Adipocyte (in vitro differentiated cells): ENCODE data around the gene LAMTOR4.
"Not testable (repeated sequence)": the region's sequence is repeated elsewhere in the genome, so short reads cannot be mapped to it uniquely, and the experiment has no call there.

ENCODE experiments used
- DNase-seq: peaks from one replicate; pipeline ENCODE4 v3.0.0-alpha.2; 2015; ENCODE audit warnings: low read depth
- H3K27me3 ChIP-seq: replicated peaks from 2 replicates; pipeline ENCODE4 v1.7.0; 2013; ENCODE audit warnings: mild to moderate bottlenecking, low read length, moderate library complexity; ENCODE audit not compliant: control insufficient read depth, insufficient read depth
- H3K36me3 ChIP-seq: 2 replicates; pipeline ENCODE4 v1.7.0; 2013; ENCODE audit warnings: low read length, mild to moderate bottlenecking, moderate library complexity; ENCODE audit not compliant: control insufficient read depth, insufficient read depth, severe bottlenecking
- H3K4me1 ChIP-seq: 2 replicates; pipeline ENCODE4 v1.7.0; 2013; ENCODE audit warnings: mild to moderate bottlenecking, low read length, moderate library complexity; ENCODE audit not compliant: control insufficient read depth, insufficient read depth
- H3K4me3 ChIP-seq: 2 replicates; pipeline ENCODE4 v1.7.0; 2013; ENCODE audit warnings: mild to moderate bottlenecking, low read length, moderate library complexity
- H3K9ac ChIP-seq: 2 replicates; pipeline ENCODE4 v1.7.0; 2013; ENCODE audit warnings: mild to moderate bottlenecking, low read length, moderate library complexity
- H3K9me3 ChIP-seq: 2 replicates; pipeline ENCODE4 v1.7.0; 2013; ENCODE audit warnings: mild to moderate bottlenecking, low read length, moderate library complexity; ENCODE audit not compliant: control insufficient read depth

LAMTOR4 gene

GRCh38 chr7:100126239-100126930 is 22.3 kb upstream of the LAMTOR4 start:
- Histone ChIP-seq H3K9ac (peak overlapping the region; percentile 98), H3K9me3 (no peaks in the 10 kb centered on the region), H3K4me1 (peaks cover 15% of the 10 kb centered on the region), H3K27me3 (no peaks in the 10 kb centered on the region), H3K4me3 (peak overlapping the region; percentile 98), H3K36me3 (peaks cover 4% of the 10 kb centered on the region)
- DNase-seq, result no peak

GRCh38 chr7:100126931-100127865 is 21.5 kb upstream of the LAMTOR4 start, which contains the start of gene MBLAC1:
Gene MBLAC1, plus strand, starts transcription at chr7:100126967. Its CDS starts 429 bp downstream, at chr7:100127396.
- Histone ChIP-seq H3K9me3 (no peaks in the 10 kb centered on the region), H3K4me3 (peak within 1 kb of the TSS; percentile 98), H3K36me3 (peaks cover 4% of the 10 kb centered on the region), H3K4me1 (peaks cover 15% of the 10 kb centered on the region), H3K27me3 (no peaks in the 10 kb centered on the region), H3K9ac (peak within 1 kb of the TSS; percentile 98)
- peak; percentile 96 for DNase-seq

- DNase-seq, result peak; percentile 24
- Histone ChIP-seq H3K36me3 (peaks cover 4% of the 10 kb centered on the region), H3K9me3 (no peaks in the 10 kb centered on the region), H3K4me3 (peak overlapping the region; percentile 98), H3K27me3 (no peaks in the 10 kb centered on the region), H3K9ac (peak overlapping the region; percentile 98), H3K4me1 (peaks cover 19% of the 10 kb centered on the region)
These were observed 20.7 kb upstream of the LAMTOR4 start for GRCh38 chr7:100127866-100128636.

- Histone ChIP-seq H3K9me3 (no peaks in the 10 kb centered on the region), H3K27me3 (no peaks in the 10 kb centered on the region), H3K4me1 (peaks cover 19% of the 10 kb centered on the region), H3K4me3 (no peak overlapping the region), H3K36me3 (peaks cover 4% of the 10 kb centered on the region), H3K9ac (no peak overlapping the region)
- DNase-seq, result no peak
These were observed 20.1 kb upstream of the LAMTOR4 start for GRCh38 chr7:100128637-100128963.

GRCh38 chr7:100130220-100130607 is 18.5 kb upstream of the LAMTOR4 start:
- H3K36me3 ChIP-seq, H3K9me3 ChIP-seq, H3K9ac ChIP-seq, H3K4me3 ChIP-seq, DNase-seq, H3K27me3 ChIP-seq: not testable (repeated sequence)
- peaks cover 19% of the 10 kb centered on the region for H3K4me1 ChIP-seq

GRCh38 chr7:100130608-100131453 is 17.9 kb upstream of the LAMTOR4 start:
- peak; percentile 87 for DNase-seq
- H3K4me1 ChIP-seq, result peaks cover 19% of the 10 kb centered on the region
- H3K4me3 ChIP-seq, result no peak overlapping the region
- H3K36me3 ChIP-seq, result no peaks in the 10 kb centered on the region
- no peaks in the 10 kb centered on the region for H3K27me3 ChIP-seq
- H3K9ac ChIP-seq, result peak overlapping the region; percentile 42
- H3K9me3 ChIP-seq, result no peaks in the 10 kb centered on the region

- no peaks in the 10 kb centered on the region for H3K27me3 ChIP-seq
- DNase-seq, result no peak
These were observed 16.6 kb upstream of the LAMTOR4 start for GRCh38 chr7:100132126-100132525.

GRCh38 chr7:100132697-100133151 is 16.0 kb upstream of the LAMTOR4 start:
- H3K4me3 ChIP-seq, result no peak overlapping the region
- DNase-seq, result peak; percentile 78

More at GRCh38 chr7:100132126-100132525, 16.6 kb upstream of the LAMTOR4 start:
- no peak overlapping the region for H3K4me3 ChIP-seq
- H3K36me3 ChIP-seq, result no peaks in the 10 kb centered on the region
- no peaks in the 10 kb centered on the region for H3K9me3 ChIP-seq
- H3K4me1 ChIP-seq, result peaks cover 15% of the 10 kb centered on the region
- H3K9ac ChIP-seq, result no peak overlapping the region

GRCh38 chr7:100137851-100138760 is 10.6 kb upstream of the LAMTOR4 start:
- Histone ChIP-seq H3K9ac (no peak overlapping the region), H3K4me3 (no peak overlapping the region), H3K36me3 (no peaks in the 10 kb centered on the region), H3K9me3 (no peaks in the 10 kb centered on the region), H3K4me1 (peaks cover 2% of the 10 kb centered on the region), H3K27me3 (peaks cover 10% of the 10 kb centered on the region)
- no peak for DNase-seq

More at GRCh38 chr7:100132697-100133151, 16.0 kb upstream of the LAMTOR4 start:
- Histone ChIP-seq H3K27me3 (no peaks in the 10 kb centered on the region), H3K36me3 (no peaks in the 10 kb centered on the region), H3K9me3 (no peaks in the 10 kb centered on the region), H3K4me1 (peaks cover 15% of the 10 kb centered on the region), H3K9ac (peak overlapping the region; percentile 8)
